ENCODE results near the gene RIPK1. TPM values are rescaled to one million over a fixed set of nuclear protein-coding genes. Genes with fewer than 3 reads are reported as not detected.

RIPK1 gene
- total RNA-seq, 1 donor from 2014 or later, result 19.8 TPM

GRCh38 chr6:3159805-3160781 lies 91.8 kb downstream of the RIPK1 start:
- DNase-seq (ENCODE audit: low read depth in 2 of 2), result peak in 1 of 2 donors; percentile 59

DNA sequence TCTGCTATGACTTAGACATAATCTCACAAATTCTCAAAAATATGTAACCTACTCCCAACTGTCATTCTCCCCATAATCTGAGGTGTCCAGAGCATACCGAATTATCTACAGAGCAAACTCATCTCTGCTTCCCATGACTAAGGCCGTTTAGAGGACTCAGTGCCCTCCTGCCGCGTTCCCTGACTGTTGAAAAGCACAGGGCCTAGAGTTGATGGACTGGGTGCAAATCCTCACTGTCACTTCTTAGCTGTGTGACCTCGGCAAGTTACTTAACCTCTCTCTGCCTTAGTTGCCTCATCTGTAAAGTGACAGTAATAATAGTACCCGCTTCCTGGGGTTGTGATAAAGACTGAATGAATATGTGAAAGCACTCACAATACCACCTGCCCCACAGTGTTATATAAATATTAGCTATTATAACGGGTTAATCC lies 93.8 kb downstream of the RIPK1 start:
- no peak for DNase-seq (ENCODE audit: low read depth in 2 of 2)

DNA sequence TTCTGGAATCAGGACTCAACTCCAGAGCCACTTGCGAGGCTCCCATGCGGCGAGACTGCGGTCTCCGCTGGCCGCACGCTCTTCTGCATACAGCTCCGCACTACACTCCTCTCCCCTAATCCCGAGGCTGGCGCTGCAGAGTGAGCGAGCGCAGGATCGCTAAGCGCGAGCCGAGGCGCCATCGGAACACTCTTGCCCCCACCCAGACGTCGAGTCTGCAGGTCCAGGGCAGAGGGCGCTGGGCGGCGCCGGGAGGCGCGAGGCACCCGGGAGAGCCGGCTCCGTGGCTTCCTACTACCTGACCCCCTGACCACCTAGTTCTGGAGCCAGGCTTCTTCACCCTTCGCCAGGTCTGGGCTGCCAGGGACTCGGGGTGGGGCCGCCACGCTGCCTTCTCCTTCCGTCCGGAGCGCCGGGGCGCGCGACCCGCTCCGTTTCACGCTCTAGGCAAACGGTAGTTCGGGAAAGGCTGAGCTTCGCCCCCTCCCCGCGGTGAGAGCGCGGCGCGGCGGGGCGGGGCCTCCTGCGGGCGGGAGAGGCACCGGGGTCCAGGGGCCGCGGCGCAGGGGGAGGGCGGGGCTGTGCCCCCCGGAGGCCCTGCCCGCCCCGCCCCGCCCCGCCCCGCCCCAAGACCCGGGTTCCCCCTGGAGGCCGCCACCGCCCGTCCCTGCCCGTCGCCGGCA lies 94.4 kb downstream of the RIPK1 start:
- DNase-seq (ENCODE audit: low read depth in 2 of 2), result peak in 1 of 2 donors; percentile 70

DNA sequence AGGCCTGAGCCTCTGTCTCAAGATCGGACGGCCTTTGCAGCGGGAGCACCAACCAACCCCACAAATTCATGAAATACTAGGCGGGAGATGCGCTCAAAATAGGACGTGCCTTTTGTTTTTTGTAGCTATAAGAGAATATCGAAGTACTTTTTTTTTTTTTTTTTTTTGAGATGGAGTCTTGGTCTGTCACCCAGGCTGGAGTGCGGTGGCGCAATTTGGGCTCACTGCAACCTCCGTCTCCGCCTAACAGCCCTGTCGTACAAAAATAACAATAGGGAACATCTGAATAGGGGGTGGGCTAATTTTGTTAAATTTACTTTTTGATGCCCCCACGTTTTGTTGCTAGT lies 94.9 kb downstream of the RIPK1 start:
- no peak for DNase-seq (ENCODE audit: low read depth in 2 of 2)

DNA sequence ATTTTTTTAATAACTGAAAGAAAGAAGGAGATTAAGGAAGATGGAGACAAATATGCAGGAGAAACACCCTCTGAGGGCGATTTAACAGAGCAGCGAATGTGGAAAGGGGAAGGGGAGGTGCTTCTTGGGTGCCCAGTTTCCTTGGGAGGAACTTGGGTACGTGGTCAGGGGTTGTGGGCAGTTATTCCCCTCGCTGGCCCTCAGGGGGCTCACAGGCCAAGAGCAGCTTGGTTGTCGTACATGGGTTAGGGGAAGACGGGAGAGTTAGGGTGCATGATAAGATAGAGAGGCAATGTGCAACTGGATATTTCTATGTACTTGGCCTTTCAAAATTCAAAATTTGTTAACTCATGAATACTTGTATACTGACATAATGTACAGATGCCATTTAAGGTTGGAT lies 96.1 kb downstream of the RIPK1 start:
- no peak for DNase-seq (ENCODE audit: low read depth in 2 of 2)

Other genes with a start within 250 kb of the RIPK1 start
- 18.3 and 36.3 TPM in 2 replicates for gene SERPINB1, start 226.6 kb upstream of the RIPK1 start, total RNA-seq
- gene SERPINB9, start 165.2 kb upstream of the RIPK1 start, total RNA-seq, result 93.9 and 128 TPM in 2 replicates
- gene SERPINB6, start 96.9 kb upstream of the RIPK1 start, total RNA-seq, result 107 and 108 TPM in 2 replicates
- 12.2 and 24.9 TPM in 2 replicates for gene NQO2, start 68.6 kb upstream of the RIPK1 start, total RNA-seq
- 10.0 and 10.1 TPM in 2 replicates for gene BPHL, start 50.2 kb downstream of the RIPK1 start, total RNA-seq
- 41.0 and 63.2 TPM in 2 replicates for gene TUBB2A, start 89.0 kb downstream of the RIPK1 start, total RNA-seq
- gene TUBB2B, start 159.2 kb downstream of the RIPK1 start, total RNA-seq, result 3.6 and 4.6 TPM in 2 replicates
- 51.5 and 59.3 TPM in 2 replicates for gene PSMG4, start 190.5 kb downstream of the RIPK1 start, total RNA-seq